Retinal pigment epithelial cell (primary cell): ENCODE data around the gene SAMD15.

Source experiments
- DNase-seq: peaks from one replicate; pipeline ENCODE4 v3.0.0-alpha.2; 2010; ENCODE audit warnings: low read depth
- H3K4me3 ChIP-seq: 2 replicates; pipeline ENCODE4 v1.5.1; 2011; ENCODE audit warnings: mild to moderate bottlenecking, low read length, control low read depth, moderate library complexity
- CTCF ChIP-seq: conservative IDR thresholded peaks from 2 replicates; pipeline ENCODE4 v1.5.1; 2011; ENCODE audit warnings: low read depth, low read length, control low read depth, inconsistent platforms

SAMD15 gene

DNA sequence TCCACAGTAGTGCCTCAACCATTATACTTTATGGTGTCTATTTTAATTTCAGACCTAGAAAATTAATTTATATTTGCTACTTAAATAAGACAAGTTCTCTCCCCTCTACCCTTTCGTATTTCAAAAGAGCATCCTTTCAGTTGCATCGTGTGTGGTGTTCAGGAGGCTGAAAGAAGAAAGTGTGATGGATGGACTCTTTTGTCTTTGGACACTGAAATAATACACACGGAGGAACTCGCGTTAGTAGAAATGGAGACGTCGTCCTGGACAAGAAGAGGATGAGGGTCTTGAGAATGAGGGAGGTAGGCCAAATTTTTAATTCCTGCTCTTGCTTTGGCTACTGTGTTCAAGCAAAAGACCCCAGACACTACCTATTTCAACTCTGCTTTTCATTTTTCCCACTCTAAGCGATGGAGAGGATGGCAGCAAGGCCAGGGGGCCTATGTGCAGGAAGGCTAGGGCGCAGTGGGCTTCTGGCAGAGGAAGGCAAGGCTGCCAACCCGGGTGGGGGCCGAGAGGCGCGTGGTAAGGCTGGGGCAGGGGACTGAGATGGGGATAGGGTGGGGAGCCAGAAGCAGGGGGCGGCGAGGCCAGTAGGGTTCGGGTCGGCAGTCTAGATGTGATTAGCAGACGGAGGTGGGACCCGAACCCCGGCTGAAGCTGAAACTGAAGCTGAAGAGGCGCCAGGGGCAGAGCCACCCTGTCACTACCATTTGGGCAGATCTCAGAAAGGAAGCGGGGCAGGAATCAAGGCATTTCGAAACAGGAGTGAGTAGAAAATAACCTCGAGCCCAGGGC is 1.0 kb upstream of the SAMD15 start:
- no peak for TF ChIP-seq CTCF
- DNase-seq, result no peak
- peak overlapping the region; percentile 92 for H3K4me3 ChIP-seq

DNA sequence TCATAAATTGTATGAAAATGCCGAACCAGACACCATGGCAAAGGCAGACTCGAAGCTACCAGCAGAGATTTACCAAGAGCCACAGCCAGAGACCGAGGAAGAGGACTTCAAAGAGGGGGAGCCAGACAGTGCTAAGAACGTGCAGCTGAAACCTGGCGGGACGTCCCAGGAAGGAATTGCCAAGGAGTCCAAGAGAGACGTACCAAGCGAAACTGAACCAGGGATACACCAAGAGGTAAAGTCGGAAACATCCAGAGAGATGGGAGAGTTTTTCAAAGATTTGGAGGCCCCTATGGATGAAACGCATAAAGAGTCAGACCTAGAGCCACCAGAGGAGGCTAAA is 294 bp downstream of the SAMD15 start:
- H3K4me3 ChIP-seq, result peak overlapping the region; percentile 92
- no peak for DNase-seq
- TF ChIP-seq CTCF, result no peak

DNA sequence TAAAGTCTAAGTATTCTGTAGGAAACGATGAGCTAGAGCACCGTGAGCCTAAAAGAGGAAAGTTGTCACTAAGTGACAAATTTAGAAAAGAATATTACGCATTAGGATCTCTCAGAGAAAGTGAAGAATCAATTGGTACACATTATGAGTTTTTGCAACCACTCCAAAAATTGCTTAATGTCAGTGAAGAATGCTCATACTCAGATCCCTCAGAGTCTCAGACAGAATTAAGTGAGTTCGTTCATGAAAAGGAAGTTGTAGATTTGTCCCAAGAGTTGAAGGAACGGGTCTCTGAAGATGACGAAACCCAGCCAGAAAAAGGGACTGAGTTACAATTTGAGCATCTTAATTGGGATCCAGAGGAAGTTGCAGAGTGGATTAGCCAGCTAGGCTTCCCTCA is 1.5 kb downstream of the SAMD15 start:
- DNase-seq, result no peak

DNA sequence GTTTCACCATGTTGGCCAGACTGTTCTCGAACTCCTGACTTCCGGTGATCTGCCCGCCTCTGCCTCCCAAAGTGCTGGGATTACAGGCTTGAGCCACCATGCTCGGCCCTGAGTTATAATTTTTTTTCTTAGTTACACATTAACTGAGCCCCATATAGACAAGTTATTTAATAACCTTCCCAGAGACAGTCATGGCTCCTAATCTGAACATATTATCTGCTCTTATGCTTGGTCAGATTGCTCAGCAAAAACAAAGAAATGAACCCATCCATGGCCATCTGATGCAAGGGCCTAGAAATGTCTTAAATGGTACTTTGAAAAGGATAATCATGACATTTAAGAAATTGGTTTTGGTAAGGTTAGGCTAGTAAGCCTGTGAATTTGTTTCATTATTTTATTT is 13.0 kb downstream of the SAMD15 start:
- TF ChIP-seq CTCF, result no peak
- no peak overlapping the region for H3K4me3 ChIP-seq
- no peak for DNase-seq

More for the DNA sequence above, 1.5 kb downstream of the SAMD15 start:
- no peak overlapping the region for H3K4me3 ChIP-seq
- TF ChIP-seq CTCF, result no peak

GRCh38 chr14:77400216-77400615 is 23.0 kb downstream of the SAMD15 start:
- TF ChIP-seq CTCF, result no peak
- DNase-seq, result no peak
- no peak overlapping the region for H3K4me3 ChIP-seq

DNA sequence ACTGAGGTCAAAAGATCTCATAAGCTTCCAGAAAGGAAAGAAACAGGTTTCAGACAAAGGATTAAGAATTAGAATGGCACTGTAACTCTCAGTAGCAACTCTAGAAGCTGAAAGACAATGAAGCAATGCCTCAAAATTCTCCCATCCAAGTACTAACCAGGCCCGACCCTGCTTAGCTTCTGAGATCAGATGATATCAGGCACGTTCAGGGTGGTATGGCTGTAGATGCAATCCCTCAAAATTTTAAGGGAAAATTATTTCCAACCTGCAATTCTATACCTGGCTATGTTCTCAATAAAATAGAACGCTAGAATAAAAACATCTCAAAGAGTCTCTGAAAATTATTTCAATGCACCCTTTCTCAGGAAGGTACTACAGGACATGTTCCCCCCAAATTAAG is 26.6 kb downstream of the SAMD15 start:
- TF ChIP-seq CTCF, result no peak
- H3K4me3 ChIP-seq, result no peak overlapping the region
- no peak for DNase-seq

- DNase-seq, result no peak
- H3K4me3 ChIP-seq, result no peak overlapping the region
- TF ChIP-seq CTCF, result no peak
Observed at GRCh38 chr14:77406086-77406485, 28.9 kb downstream of the SAMD15 start.
